ENCODE measurements around the gene ST6GAL2.

GRCh38 chr2:106831816-106832569, 54.0 kb downstream of the ST6GAL2 start:
- TF ChIP-seq RELA (CRISPR knock-in tag; IDR thresholded peaks at IDR 0.05; ENCODE audit: borderline replicate concordance) = no peak
- no peak for TF ChIP-seq CTCF (IDR thresholded peaks at IDR 0.05)
- TF ChIP-seq FOXP1 (CRISPR knock-in tag; IDR thresholded peaks at IDR 0.05; ENCODE audit: borderline replicate concordance) = no peak
- TF ChIP-seq FOXK1 (CRISPR knock-in tag; IDR thresholded peaks at IDR 0.05) = no peak
- TF ChIP-seq PREB (CRISPR knock-in tag; IDR thresholded peaks at IDR 0.05; ENCODE audit: borderline replicate concordance) = no peak
- no peak for TF ChIP-seq SOX15 (CRISPR knock-in tag; IDR thresholded peaks at IDR 0.05)

Measured in WTC11 (cell line).